Measurements from ENCODE around the gene TCEAL7. TPM values are rescaled to one million over a fixed set of nuclear protein-coding genes. Genes with fewer than 3 reads are reported as not detected.

Gene TCEAL7
- total RNA-seq, 2 donors from 2014 or later, result 0.99 to 2.3 TPM

- Histone ChIP-seq H3K27ac (no peak overlapping the region), H3K4me3 (no peak overlapping the region), H3K4me1 (no peaks in the 10 kb centered on the region), H3K27me3 (no peaks in the 10 kb centered on the region), H3K9me3 (no peaks in the 10 kb centered on the region), H3K36me3 (replicated peaks in 1 of 2; ENCODE audit: insufficient read depth in 1 of 2, low read depth in 2 of 2) (no peaks in the 10 kb centered on the region)
- ATAC-seq (no peak), DNase-seq (no peak)
- intact Hi-C loops (cut with DNase I), result no loop called here
- 63 to 68% methylated on average over 2 of the region's 2 CpGs for WGBS, 2 donors
- TF ChIP-seq CTCF (IDR thresholded peaks at IDR 0.05), result no peak
- no peak for TF ChIP-seq POLR2A (IDR thresholded peaks at IDR 0.05)
Observed at GRCh38 chrX:103372886-103373285, 42.8 kb downstream of the TCEAL7 start.

DNA sequence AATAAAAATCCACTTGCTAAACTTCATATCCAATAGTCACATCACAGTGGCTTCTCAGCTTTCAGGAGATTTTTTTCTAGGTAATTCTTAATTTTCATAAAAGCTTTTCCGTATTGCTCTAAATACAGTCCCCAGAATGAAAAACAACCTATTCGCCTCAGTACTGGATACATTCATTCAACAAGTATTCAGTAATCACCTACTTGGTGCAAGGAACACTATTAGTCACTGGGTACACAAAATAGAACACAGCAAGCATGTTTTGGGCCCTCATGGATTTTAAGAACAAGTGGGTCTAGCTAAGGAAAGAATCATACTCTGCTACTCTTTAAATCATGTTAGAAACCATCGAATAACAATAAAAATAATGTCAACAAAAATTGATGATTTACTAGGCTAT lies 43.5 kb downstream of the TCEAL7 start:
- 48 to 50% methylated on average over 3 of the region's 3 CpGs for WGBS, 2 donors

GRCh38 chrX:103376118-103376978 lies 46.3 kb downstream of the TCEAL7 start, which contains the start of gene BEX3:
Gene BEX3, plus strand, starts transcription at chrX:103376538. Its CDS starts 984 bp downstream, at chrX:103377522.
- peak within 1 kb of the TSS; percentile 37 to 61 for H3K4me3 ChIP-seq
- H3K9me3 ChIP-seq, result no peaks in the 10 kb centered on the region
- H3K4me1 ChIP-seq, result no peaks in the 10 kb centered on the region
- ATAC-seq (peak; percentile 87), DNase-seq (peak; percentile 58 to 77 (median 64))
- 5 to 64% methylated on average over 3 to 33 of the region's 62 CpGs for WGBS, 2 donors
- peak within 1 kb of the TSS; percentile 58 to 89 (median 74) for H3K27ac ChIP-seq
- no peaks in the 10 kb centered on the region for H3K36me3 ChIP-seq (replicated peaks in 1 of 2; ENCODE audit: insufficient read depth in 1 of 2, low read depth in 2 of 2)
- intact Hi-C loops (cut with DNase I), result no loop called here
- TF ChIP-seq CTCF (IDR thresholded peaks at IDR 0.05), result no peak
- TF ChIP-seq POLR2A (IDR thresholded peaks at IDR 0.05), result peak; percentile 65 to 83 (median 80)
- H3K27me3 ChIP-seq, result no peaks in the 10 kb centered on the region

More for the DNA sequence above, 43.5 kb downstream of the TCEAL7 start:
- Histone ChIP-seq H3K4me1 (no peaks in the 10 kb centered on the region), H3K27ac (no peak overlapping the region), H3K4me3 (no peak overlapping the region), H3K9me3 (no peaks in the 10 kb centered on the region), H3K27me3 (no peaks in the 10 kb centered on the region), H3K36me3 (replicated peaks in 1 of 2; ENCODE audit: insufficient read depth in 1 of 2, low read depth in 2 of 2) (no peaks in the 10 kb centered on the region)
- DNase-seq (no peak), ATAC-seq (no peak)
- intact Hi-C loops (cut with DNase I), result no loop called here
- no peak for TF ChIP-seq POLR2A (IDR thresholded peaks at IDR 0.05)

DNA sequence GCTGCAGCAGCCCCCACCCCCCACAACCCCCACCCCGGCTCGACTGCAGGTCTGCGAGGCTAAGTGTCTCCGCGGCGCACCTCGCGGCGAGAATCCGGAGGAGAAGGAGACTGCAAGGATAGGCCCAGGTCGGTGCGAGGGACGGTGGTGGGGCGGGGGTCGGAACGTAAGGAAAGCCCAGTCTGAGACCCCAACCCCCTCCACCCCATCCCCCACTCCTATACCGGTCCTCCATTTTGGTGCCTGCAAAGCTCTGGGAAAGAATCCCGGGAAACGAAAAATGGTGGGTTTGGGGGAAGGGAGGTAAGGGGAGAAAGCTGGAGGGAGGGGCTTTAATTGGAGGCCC lies 46.9 kb downstream of the TCEAL7 start:
- no peaks in the 10 kb centered on the region for H3K4me1 ChIP-seq
- no peaks in the 10 kb centered on the region for H3K27me3 ChIP-seq
- no peaks in the 10 kb centered on the region for H3K36me3 ChIP-seq (replicated peaks in 1 of 2; ENCODE audit: insufficient read depth in 1 of 2, low read depth in 2 of 2)
- 0% methylated on average over 3 to 5 of the region's 19 CpGs for WGBS, 2 donors
- H3K4me3 ChIP-seq, result peak overlapping the region; percentile 37 to 61
- peak; percentile 56 for ATAC-seq
- TF ChIP-seq POLR2A (IDR thresholded peaks at IDR 0.05) (no peak), CTCF (IDR thresholded peaks at IDR 0.05) (no peak)
- H3K9me3 ChIP-seq, result no peaks in the 10 kb centered on the region
- DNase-seq, result peak; percentile 7 to 19 (median 14)
- intact Hi-C loops (cut with DNase I), result no loop called here
- H3K27ac ChIP-seq, result peak overlapping the region; percentile 58 to 89 (median 74)

GRCh38 chrX:103378990-103379389 lies 49.0 kb downstream of the TCEAL7 start:
- H3K4me1 ChIP-seq, result no peaks in the 10 kb centered on the region
- DNase-seq (no peak), ATAC-seq (no peak)
- H3K4me3 ChIP-seq, result no peak overlapping the region
- no peak overlapping the region for H3K27ac ChIP-seq
- WGBS, 2 donors, result 71 to 76% methylated on average over 2 of the region's 2 CpGs
- no peaks in the 10 kb centered on the region for H3K27me3 ChIP-seq
- TF ChIP-seq CTCF (IDR thresholded peaks at IDR 0.05), result no peak
- no peak for TF ChIP-seq POLR2A (IDR thresholded peaks at IDR 0.05)
- no peaks in the 10 kb centered on the region for H3K36me3 ChIP-seq (replicated peaks in 1 of 2; ENCODE audit: insufficient read depth in 1 of 2, low read depth in 2 of 2)
- intact Hi-C loops (cut with DNase I), result no loop called here
- H3K9me3 ChIP-seq, result no peaks in the 10 kb centered on the region

Small RNA genes within 50 kb of the gene (small RNA-seq; reads per million reads assigned to genes)
- not detected for gene Z92846.1

Other genes with a start within 250 kb of the TCEAL7 start
- under 1 TPM in 1 of 2 donors, not detected in 1; 0.26 TPM for gene NXF3, start 237.1 kb upstream of the TCEAL7 start, total RNA-seq
- 10 to 100 TPM in 1 of 2 donors, 1 to 10 TPM in 1; 7.9 to 14.8 TPM for gene BEX4, start 115.1 kb upstream of the TCEAL7 start, total RNA-seq
- gene TCEAL8, start 75.1 kb upstream of the TCEAL7 start, total RNA-seq, result 10 to 100 TPM; 10.9 to 46.2 TPM
- gene TCEAL5, start 53.5 kb upstream of the TCEAL7 start, total RNA-seq, result not detected
- gene BEX2, start 19.2 kb upstream of the TCEAL7 start, total RNA-seq, result 10 to 100 TPM in 1 of 2 donors, 1 to 10 TPM in 1; 9.9 to 23.9 TPM
- gene TCEAL9, start 26.3 kb downstream of the TCEAL7 start, total RNA-seq, result 10 to 100 TPM; 22.3 to 37.9 TPM
- 10 to 100 TPM; 71.9 to 77.3 TPM for gene BEX3, start 46.3 kb downstream of the TCEAL7 start, total RNA-seq
- gene RAB40A, start 189.2 kb downstream of the TCEAL7 start, total RNA-seq, result under 1 TPM in 1 of 2 donors, not detected in 1; 0.52 TPM